Measurements from ENCODE around the gene AFAP1L1.
A peak's percentile ranks its signal among the peaks of the same experiment; 100 is the strongest.

The AFAP1L1 gene

DNA sequence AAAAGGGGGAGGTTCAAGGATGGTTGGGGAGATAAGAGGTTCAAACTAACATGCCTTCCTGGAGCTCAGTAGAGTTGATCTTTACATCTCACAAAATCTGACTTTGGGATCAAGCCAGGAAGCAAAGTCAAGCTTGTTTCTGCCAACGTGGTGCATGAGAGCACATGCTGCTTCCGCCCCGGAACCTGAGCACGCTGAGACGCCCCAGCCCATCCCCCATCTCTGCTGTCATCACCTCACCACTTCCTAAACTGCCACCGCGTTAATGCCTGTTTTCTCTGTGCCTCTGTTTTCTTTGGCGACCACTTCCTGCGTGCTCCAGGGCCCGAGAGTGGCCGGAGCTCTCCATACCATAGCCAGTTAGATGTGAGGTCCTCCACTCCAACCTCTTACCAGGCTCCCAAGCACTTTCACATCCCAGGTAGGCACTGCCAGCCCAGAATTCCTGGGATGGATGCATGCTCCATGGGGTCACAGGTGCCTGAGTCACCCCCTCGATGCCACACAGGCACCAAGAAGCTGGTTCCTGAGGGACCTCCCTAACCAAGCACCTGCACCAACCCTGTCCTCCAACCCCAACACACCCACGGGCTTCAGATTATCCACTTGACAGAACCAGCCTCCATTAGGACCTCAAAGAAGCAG, 31.2 kb upstream of the AFAP1L1 start:
- Histone ChIP-seq H3K9ac (ENCODE audit: low read length) (no peak overlapping the region), H3K27me3 (replicated peaks; ENCODE audit: control insufficient read depth, insufficient read depth, low read length) (no peaks in the 10 kb centered on the region), H3K4me3 (ENCODE audit: low read length) (no peak overlapping the region), H3K4me1 (ENCODE audit: control insufficient read depth, insufficient read depth, low read length) (no peaks in the 10 kb centered on the region), H3K36me3 (ENCODE audit: control insufficient read depth, insufficient read depth, low read length, severe bottlenecking) (peaks cover 90% of the 10 kb centered on the region), H3K9me3 (ENCODE audit: control insufficient read depth, low read length) (no peaks in the 10 kb centered on the region)
- no peak for DNase-seq (ENCODE audit: low read depth)

DNA sequence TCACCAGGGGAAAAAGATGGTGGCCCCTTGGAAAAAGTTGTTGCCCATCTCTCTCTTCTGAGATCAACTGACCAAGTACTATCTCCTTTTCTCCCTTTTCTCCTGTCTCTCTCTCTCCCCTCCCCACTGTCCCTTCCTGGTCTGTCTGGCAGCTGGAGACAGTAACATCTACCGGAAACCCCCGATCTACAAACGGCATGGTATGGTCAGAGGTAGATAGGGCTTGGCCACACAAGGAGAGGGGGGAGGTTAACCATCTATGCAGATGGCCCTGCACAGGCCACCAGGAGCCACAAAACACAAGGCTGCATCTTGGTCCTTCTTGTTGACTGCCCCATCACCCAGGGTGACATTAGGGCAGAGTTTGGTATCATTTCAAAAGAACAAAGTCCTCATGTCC, 29.3 kb upstream of the AFAP1L1 start:
- no peak for DNase-seq (ENCODE audit: low read depth)
- Histone ChIP-seq H3K4me1 (ENCODE audit: control insufficient read depth, insufficient read depth, low read length) (no peaks in the 10 kb centered on the region), H3K27me3 (replicated peaks; ENCODE audit: control insufficient read depth, insufficient read depth, low read length) (no peaks in the 10 kb centered on the region), H3K4me3 (ENCODE audit: low read length) (no peak overlapping the region), H3K9ac (ENCODE audit: low read length) (no peak overlapping the region), H3K36me3 (ENCODE audit: control insufficient read depth, insufficient read depth, low read length, severe bottlenecking) (peaks cover 90% of the 10 kb centered on the region), H3K9me3 (ENCODE audit: control insufficient read depth, low read length) (no peaks in the 10 kb centered on the region)

DNA sequence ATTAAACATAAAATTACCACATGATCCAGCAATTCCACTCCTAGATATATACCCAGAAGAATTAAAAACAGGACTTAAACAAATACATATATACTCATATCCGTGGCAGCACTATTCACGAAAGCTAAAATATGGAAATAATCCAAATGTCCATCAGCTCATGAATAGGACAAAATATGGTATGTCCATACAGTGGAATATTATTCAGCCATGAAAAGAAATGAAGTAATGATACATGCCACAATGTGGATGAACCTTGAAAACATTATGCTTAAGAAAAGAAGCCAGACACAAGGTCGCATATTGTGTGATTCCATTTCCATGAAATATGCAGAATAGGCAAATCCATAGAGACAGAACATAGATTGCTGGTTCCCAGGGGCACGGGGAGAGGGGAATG, 24.8 kb upstream of the AFAP1L1 start:
- no peaks in the 10 kb centered on the region for H3K27me3 ChIP-seq (replicated peaks; ENCODE audit: control insufficient read depth, insufficient read depth, low read length)

DNA sequence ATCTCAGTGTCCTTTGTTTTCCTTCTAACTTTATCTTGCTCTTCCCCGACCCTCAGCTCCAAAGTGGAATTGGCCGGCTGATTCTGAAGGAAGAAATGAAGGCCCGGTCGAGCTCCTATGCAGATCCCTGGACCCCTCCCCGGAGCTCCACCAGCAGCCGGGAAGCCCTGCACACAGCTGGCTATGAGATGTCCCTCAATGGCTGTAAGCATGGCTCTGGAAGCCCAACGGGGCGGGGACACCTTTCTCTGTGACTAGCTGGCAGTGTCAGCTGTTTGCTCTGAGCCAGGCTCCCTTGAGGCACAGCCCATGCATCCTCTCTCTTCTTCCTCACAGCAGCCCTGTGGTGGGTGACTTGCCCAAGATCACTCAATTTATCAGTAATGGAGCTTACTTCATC, 23.9 kb upstream of the AFAP1L1 start:
- no peak for DNase-seq (ENCODE audit: low read depth)
- H3K9me3 ChIP-seq (ENCODE audit: control insufficient read depth, low read length): no peaks in the 10 kb centered on the region
- no peak overlapping the region for H3K9ac ChIP-seq (ENCODE audit: low read length)
- H3K27me3 ChIP-seq (replicated peaks; ENCODE audit: control insufficient read depth, insufficient read depth, low read length): no peaks in the 10 kb centered on the region
- peaks cover 92% of the 10 kb centered on the region for H3K36me3 ChIP-seq (ENCODE audit: control insufficient read depth, insufficient read depth, low read length, severe bottlenecking)
- H3K4me1 ChIP-seq (ENCODE audit: control insufficient read depth, insufficient read depth, low read length): peaks cover 10% of the 10 kb centered on the region
- no peak overlapping the region for H3K4me3 ChIP-seq (ENCODE audit: low read length)

More for the DNA sequence above, 24.8 kb upstream of the AFAP1L1 start:
- Histone ChIP-seq H3K9ac (ENCODE audit: low read length) (no peak overlapping the region), H3K9me3 (ENCODE audit: control insufficient read depth, low read length) (no peaks in the 10 kb centered on the region), H3K4me1 (ENCODE audit: control insufficient read depth, insufficient read depth, low read length) (peaks cover 10% of the 10 kb centered on the region), H3K36me3 (ENCODE audit: control insufficient read depth, insufficient read depth, low read length, severe bottlenecking) (peaks cover 92% of the 10 kb centered on the region), H3K4me3 (ENCODE audit: low read length) (no peak overlapping the region)
- DNase-seq (ENCODE audit: low read depth): no peak

DNA sequence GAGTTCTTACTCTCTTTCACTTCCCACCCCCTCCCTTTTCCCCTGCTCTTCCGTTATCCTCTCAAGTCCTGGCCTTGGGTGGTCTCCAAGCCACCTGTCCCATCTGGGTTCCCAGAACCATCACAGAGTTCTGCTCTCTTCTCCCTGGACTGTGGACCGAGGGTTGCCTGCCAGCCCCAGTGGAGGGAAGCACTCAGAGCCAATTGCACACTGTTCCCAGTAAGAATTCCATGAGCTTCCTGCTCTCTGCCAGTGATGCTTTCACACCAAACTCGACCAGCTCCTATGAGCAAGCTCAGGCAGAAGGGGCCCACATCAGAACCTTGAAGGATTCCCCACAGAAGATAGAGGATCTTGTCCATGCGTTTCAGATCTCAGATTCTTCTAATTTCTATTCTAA, 20.1 kb upstream of the AFAP1L1 start:
- no peak overlapping the region for H3K9ac ChIP-seq (ENCODE audit: low read length)
- peaks cover 87% of the 10 kb centered on the region for H3K36me3 ChIP-seq (ENCODE audit: control insufficient read depth, insufficient read depth, low read length, severe bottlenecking)
- no peaks in the 10 kb centered on the region for H3K9me3 ChIP-seq (ENCODE audit: control insufficient read depth, low read length)
- no peak overlapping the region for H3K4me3 ChIP-seq (ENCODE audit: low read length)
- DNase-seq (ENCODE audit: low read depth): no peak
- peaks cover 20% of the 10 kb centered on the region for H3K4me1 ChIP-seq (ENCODE audit: control insufficient read depth, insufficient read depth, low read length)
- H3K27me3 ChIP-seq (replicated peaks; ENCODE audit: control insufficient read depth, insufficient read depth, low read length): no peaks in the 10 kb centered on the region

DNA sequence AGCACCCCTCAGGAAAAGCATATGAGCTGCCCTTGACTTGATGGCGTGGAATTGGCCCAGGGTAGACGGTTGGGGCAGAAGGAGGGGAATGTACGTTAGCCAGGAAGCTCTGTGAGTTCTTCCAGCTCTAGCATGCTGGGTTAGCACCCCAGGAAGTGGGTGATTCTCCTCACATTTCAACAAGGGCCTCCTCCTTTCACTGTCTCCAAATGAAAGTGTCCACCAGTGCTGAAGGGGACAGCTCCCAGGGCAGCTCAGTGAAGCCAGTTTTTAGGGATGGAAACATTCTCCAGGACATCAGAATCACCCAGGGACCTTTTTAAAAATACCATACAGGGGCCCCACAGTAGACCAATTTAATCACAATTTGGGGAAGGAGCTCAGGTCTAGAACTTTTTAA, 17.2 kb upstream of the AFAP1L1 start:
- Histone ChIP-seq H3K36me3 (ENCODE audit: control insufficient read depth, insufficient read depth, low read length, severe bottlenecking) (peaks cover 73% of the 10 kb centered on the region), H3K9ac (ENCODE audit: low read length) (no peak overlapping the region), H3K4me3 (ENCODE audit: low read length) (no peak overlapping the region), H3K27me3 (replicated peaks; ENCODE audit: control insufficient read depth, insufficient read depth, low read length) (no peaks in the 10 kb centered on the region), H3K4me1 (ENCODE audit: control insufficient read depth, insufficient read depth, low read length) (peaks cover 34% of the 10 kb centered on the region), H3K9me3 (ENCODE audit: control insufficient read depth, low read length) (no peaks in the 10 kb centered on the region)
- peak; percentile 63 for DNase-seq (ENCODE audit: low read depth)

DNA sequence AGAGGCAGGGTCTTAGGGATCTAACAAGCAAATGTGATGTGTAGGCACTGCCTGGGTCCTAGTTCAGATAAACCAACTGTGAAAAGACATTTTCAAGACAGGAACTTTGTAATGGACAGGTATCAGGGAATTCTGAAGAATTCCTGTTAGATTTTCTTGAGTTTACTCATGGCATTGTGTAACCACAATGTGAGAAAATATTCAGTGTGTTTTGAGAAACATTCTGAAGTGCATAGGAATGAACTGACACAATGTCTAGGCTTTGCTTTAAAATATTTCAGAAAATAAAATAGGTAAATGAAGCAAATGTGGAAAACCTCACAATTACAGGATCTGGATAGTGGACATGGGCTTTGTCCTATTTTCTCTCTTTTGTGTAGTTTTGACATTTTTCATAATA, 15.2 kb upstream of the AFAP1L1 start:
- Histone ChIP-seq H3K9me3 (ENCODE audit: control insufficient read depth, low read length) (no peaks in the 10 kb centered on the region), H3K36me3 (ENCODE audit: control insufficient read depth, insufficient read depth, low read length, severe bottlenecking) (peaks cover 54% of the 10 kb centered on the region), H3K4me1 (ENCODE audit: control insufficient read depth, insufficient read depth, low read length) (peaks cover 24% of the 10 kb centered on the region), H3K9ac (ENCODE audit: low read length) (no peak overlapping the region), H3K27me3 (replicated peaks; ENCODE audit: control insufficient read depth, insufficient read depth, low read length) (no peaks in the 10 kb centered on the region), H3K4me3 (ENCODE audit: low read length) (no peak overlapping the region)
- peak; percentile 33 for DNase-seq (ENCODE audit: low read depth)

DNA sequence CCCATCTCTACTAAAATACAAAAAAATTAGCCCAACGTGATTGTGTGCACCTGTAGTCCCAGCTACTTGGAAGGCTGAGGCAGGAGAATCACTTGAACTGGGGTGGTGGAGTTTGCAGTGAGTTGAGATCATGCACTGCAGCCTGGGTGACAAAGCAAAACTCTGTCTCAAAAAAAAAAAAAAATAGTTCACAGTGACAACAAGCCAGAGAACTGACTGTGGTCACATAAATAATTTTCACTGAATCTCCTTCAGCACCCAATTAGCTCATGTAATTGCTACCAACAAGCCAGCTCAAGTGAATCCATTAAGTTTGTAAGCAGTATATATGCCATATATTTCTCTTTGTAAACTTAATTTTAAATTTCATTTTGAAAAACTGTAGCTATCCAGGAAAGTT, 14.5 kb upstream of the AFAP1L1 start:
- no peaks in the 10 kb centered on the region for H3K9me3 ChIP-seq (ENCODE audit: control insufficient read depth, low read length)
- H3K4me1 ChIP-seq (ENCODE audit: control insufficient read depth, insufficient read depth, low read length): peaks cover 24% of the 10 kb centered on the region
- H3K4me3 ChIP-seq (ENCODE audit: low read length): no peak overlapping the region
- H3K27me3 ChIP-seq (replicated peaks; ENCODE audit: control insufficient read depth, insufficient read depth, low read length): no peaks in the 10 kb centered on the region
- no peak for DNase-seq (ENCODE audit: low read depth)
- H3K9ac ChIP-seq (ENCODE audit: low read length): no peak overlapping the region
- H3K36me3 ChIP-seq (ENCODE audit: control insufficient read depth, insufficient read depth, low read length, severe bottlenecking): peaks cover 47% of the 10 kb centered on the region

DNA sequence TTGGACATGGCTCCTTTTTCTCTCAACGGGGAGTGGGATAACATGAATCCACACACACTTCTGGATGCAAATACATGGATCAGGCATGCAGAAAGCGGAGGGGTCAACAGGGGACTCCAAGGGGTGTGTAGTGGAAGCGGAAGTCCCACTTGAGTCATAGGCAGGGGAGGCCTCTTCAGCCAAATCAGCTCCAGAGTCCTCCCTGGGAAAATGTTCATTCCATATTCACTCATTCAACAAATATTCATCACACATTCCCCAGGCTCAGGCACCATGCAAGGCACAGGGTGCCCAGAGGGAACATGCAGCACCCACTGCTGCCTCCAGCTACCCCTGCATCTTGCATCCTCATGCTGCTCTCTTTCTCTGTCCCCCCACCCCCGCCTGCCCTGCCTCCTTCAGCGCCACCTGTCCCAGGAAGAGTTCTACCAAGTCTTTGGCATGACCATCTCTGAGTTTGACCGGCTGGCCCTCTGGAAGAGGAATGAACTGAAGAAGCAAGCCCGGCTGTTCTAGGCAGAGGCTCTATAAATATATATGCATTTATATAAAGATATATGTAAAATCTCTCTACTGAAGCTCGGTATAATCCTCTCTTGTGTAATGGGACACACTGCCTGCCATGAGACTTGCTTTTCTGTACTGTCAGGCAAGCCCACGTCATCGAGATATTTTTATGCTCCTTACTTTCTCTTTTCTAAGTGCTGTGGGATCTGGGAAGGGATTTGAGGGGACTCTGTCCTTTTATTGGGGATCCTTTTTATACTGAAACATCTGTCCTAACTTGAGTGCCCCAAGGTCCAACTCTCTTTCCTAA, 13.6 kb upstream of the AFAP1L1 start:
- no peak overlapping the region for H3K4me3 ChIP-seq (ENCODE audit: low read length)
- H3K9me3 ChIP-seq (ENCODE audit: control insufficient read depth, low read length): no peaks in the 10 kb centered on the region
- no peak overlapping the region for H3K9ac ChIP-seq (ENCODE audit: low read length)
- peaks cover 37% of the 10 kb centered on the region for H3K36me3 ChIP-seq (ENCODE audit: control insufficient read depth, insufficient read depth, low read length, severe bottlenecking)
- DNase-seq (ENCODE audit: low read depth): peak; percentile 63
- peaks cover 24% of the 10 kb centered on the region for H3K4me1 ChIP-seq (ENCODE audit: control insufficient read depth, insufficient read depth, low read length)
- H3K27me3 ChIP-seq (replicated peaks; ENCODE audit: control insufficient read depth, insufficient read depth, low read length): no peaks in the 10 kb centered on the region

DNA sequence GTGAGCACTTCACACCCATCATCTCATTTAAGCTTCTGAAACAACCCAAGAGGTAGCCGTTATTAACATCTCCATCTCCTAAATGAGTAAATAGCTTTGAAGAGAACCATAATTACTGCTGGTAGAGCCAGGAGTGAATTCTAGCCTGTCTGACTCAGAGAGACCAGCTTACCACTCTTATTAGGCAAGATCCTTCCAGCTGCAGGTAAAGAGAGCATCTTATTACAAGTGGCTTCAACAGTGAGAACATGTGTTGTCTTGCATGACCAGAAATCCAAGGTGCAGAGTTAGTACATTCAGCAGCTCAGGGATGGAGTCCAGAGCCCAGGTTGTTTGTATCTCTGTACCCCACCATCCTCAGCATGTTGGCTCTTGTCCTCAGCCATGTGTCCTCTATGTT, 10.9 kb upstream of the AFAP1L1 start:
- Histone ChIP-seq H3K36me3 (ENCODE audit: control insufficient read depth, insufficient read depth, low read length, severe bottlenecking) (peaks cover 21% of the 10 kb centered on the region), H3K9me3 (ENCODE audit: control insufficient read depth, low read length) (no peaks in the 10 kb centered on the region), H3K27me3 (replicated peaks; ENCODE audit: control insufficient read depth, insufficient read depth, low read length) (peaks cover 4% of the 10 kb centered on the region), H3K9ac (ENCODE audit: low read length) (no peak overlapping the region), H3K4me3 (ENCODE audit: low read length) (no peak overlapping the region), H3K4me1 (ENCODE audit: control insufficient read depth, insufficient read depth, low read length) (peaks cover 22% of the 10 kb centered on the region)
- no peak for DNase-seq (ENCODE audit: low read depth)

DNA sequence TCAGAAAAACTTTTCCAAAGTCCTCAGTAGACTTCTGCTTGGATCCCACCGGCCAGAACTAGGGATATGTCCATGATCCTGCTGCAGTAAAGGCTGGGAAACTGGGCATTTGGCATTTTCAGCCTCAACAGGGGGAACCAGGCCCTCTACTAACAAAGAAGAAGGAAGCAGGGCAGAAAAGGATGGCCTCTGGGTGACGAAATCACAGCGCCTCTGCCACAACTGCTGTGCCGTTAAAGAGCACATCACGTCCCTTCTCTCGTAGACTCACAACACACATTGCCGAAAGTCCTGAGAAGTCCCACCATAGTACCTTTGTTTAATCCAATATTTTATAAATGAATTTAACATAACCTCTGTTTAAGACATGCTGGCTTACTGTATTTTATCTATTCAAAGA, 10.4 kb upstream of the AFAP1L1 start:
- H3K27me3 ChIP-seq (replicated peaks; ENCODE audit: control insufficient read depth, insufficient read depth, low read length): peaks cover 4% of the 10 kb centered on the region
- no peaks in the 10 kb centered on the region for H3K9me3 ChIP-seq (ENCODE audit: control insufficient read depth, low read length)
- H3K4me1 ChIP-seq (ENCODE audit: control insufficient read depth, insufficient read depth, low read length): peaks cover 17% of the 10 kb centered on the region
- no peak overlapping the region for H3K4me3 ChIP-seq (ENCODE audit: low read length)
- no peak overlapping the region for H3K9ac ChIP-seq (ENCODE audit: low read length)
- DNase-seq (ENCODE audit: low read depth): no peak
- H3K36me3 ChIP-seq (ENCODE audit: control insufficient read depth, insufficient read depth, low read length, severe bottlenecking): peaks cover 16% of the 10 kb centered on the region
